Effector memory CD8-positive, alpha-beta T cell (primary cell): ENCODE data around the gene KLF7.
A peak's percentile ranks its signal among the peaks of the same experiment; 100 is the strongest.

Experiments used
- ATAC-seq: fragments of 150-1000 bp; cut with Tn5 transposase; replicated peaks from 2 replicates; pipeline ENCODE4 v1.10.0; 2021; ENCODE audit warnings: mild to moderate bottlenecking, moderate library complexity
- DNase-seq, 3 experiments: peaks; one replicate each; pipeline ENCODE4 v3.0.0; 2021
- H3K27ac Mint-ChIP-seq, 2 donors: one replicate each; pipeline ENCODE4 v1.8.0; 2022; ENCODE audit warnings: mild to moderate bottlenecking in 2 of 2, mixed read lengths in 2 of 2, moderate library complexity in 2 of 2
- H3K27me3 Mint-ChIP-seq, 2 donors: one replicate each; pipeline ENCODE4 v1.8.0; 2022; ENCODE audit warnings: mixed read lengths in 2 of 2
- H3K36me3 Mint-ChIP-seq: one replicate; pipeline ENCODE4 v1.8.0; 2022; ENCODE audit warnings: mild to moderate bottlenecking, moderate library complexity, mixed read lengths; ENCODE audit not compliant: insufficient read depth
- H3K4me1 Mint-ChIP-seq, 2 donors: one replicate each; pipeline ENCODE4 v1.8.0; 2022; ENCODE audit warnings: low read depth in 2 of 2, mixed read lengths in 2 of 2
- H3K4me3 Mint-ChIP-seq, 2 donors: one replicate each; pipeline ENCODE4 v1.8.0; 2022; ENCODE audit warnings: mild to moderate bottlenecking in 2 of 2, mixed read lengths in 2 of 2, moderate library complexity in 2 of 2
- H3K9me3 Mint-ChIP-seq, 2 donors: one replicate each; pipeline ENCODE4 v1.8.0; 2022; ENCODE audit warnings: mixed read lengths in 2 of 2

KLF7 gene

DNA sequence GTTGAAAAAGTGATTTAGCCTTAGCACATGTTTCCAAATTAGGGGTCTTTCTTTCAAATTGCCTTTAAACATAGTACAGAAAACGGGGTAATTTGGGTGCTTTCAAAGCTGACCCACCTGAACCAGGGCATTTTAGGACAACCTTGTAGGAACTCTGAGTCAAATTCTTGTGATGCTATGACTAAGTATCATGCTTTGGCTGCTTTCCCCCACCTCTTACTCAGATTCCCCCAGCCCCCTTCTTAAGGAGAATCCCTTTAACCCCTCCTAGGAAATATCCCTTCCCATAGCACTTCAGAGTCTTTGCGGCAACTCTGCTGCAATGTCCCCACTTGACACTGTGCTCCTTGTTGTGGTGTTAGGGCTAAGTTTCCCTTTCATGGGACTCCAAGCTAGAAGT lies 18.6 kb upstream of the KLF7 start:
- Mint-ChIP-seq H3K4me1 (peaks cover 0 to 4% of the 10 kb centered on the region in 2 donors), H3K9me3 (no peaks in the 10 kb centered on the region), H3K36me3 (no peaks in the 10 kb centered on the region), H3K27me3 (peaks cover 7 to 13% of the 10 kb centered on the region in 2 donors), H3K4me3 (no peak overlapping the region), H3K27ac (no peak overlapping the region)
- ATAC-seq (no peak), DNase-seq (no peak)

DNA sequence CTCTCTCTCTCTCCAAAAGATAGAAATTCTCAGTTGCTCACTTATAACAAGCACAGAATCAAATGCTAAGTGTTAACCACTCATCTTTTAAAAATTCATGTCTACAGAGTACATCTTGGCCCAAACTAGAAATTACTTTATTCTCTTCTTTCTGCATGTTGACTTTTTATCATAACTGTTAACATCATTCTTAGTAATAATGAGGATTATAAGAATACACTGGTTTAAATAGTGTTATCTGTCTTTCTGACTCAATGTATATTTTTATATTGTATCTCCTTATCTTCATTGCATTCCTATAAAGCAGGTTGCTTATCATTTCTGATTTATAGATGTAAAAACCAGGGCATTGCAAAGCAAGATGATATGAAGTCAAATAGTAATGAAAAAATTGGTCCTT lies 17.8 kb upstream of the KLF7 start:
- no peaks in the 10 kb centered on the region for H3K36me3 Mint-ChIP-seq
- no peak for ATAC-seq
- no peak overlapping the region for H3K4me3 Mint-ChIP-seq

DNA sequence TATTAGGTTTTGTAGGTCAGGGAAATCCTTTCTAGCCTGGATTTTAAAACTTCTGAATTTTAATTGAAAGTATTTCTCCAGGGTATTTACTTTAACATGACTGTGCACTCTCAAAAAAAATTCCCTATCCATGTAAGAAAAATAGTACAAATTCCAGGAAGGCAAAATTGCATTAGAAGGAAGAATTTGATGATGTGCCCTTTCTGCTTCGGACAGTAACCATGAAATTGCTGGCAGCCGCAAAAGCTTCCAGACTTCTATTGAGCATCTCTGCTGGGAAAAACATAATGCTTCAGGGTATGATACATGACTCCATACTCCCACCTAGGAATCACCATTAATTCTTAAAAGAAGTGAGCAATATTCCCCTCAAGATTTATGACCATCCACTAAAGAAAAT lies 17.2 kb upstream of the KLF7 start:
- H3K27me3 Mint-ChIP-seq: peaks cover 5 to 7% of the 10 kb centered on the region in 2 donors
- no peaks in the 10 kb centered on the region for H3K36me3 Mint-ChIP-seq
- no peak for DNase-seq
- no peak for ATAC-seq
- no peak overlapping the region for H3K27ac Mint-ChIP-seq
- H3K9me3 Mint-ChIP-seq: no peaks in the 10 kb centered on the region
- H3K4me3 Mint-ChIP-seq: no peak overlapping the region
- H3K4me1 Mint-ChIP-seq: peaks cover 0 to 4% of the 10 kb centered on the region in 2 donors

More for the DNA sequence above, 17.8 kb upstream of the KLF7 start:
- no peaks in the 10 kb centered on the region for H3K9me3 Mint-ChIP-seq
- H3K27ac Mint-ChIP-seq: no peak overlapping the region
- H3K4me1 Mint-ChIP-seq: peaks cover 0 to 4% of the 10 kb centered on the region in 2 donors
- no peak for DNase-seq
- peaks cover 5 to 7% of the 10 kb centered on the region in 2 donors for H3K27me3 Mint-ChIP-seq

- Mint-ChIP-seq H3K27ac (no peak overlapping the region), H3K27me3 (peaks cover 5 to 7% of the 10 kb centered on the region in 2 donors), H3K4me3 (no peak overlapping the region), H3K4me1 (peaks cover 0 to 4% of the 10 kb centered on the region in 2 donors), H3K9me3 (no peaks in the 10 kb centered on the region), H3K36me3 (no peaks in the 10 kb centered on the region)
- DNase-seq (no peak), ATAC-seq (no peak)
These were observed 16.0 kb upstream of the KLF7 start for GRCh38 chr2:207181526-207182274.

DNA sequence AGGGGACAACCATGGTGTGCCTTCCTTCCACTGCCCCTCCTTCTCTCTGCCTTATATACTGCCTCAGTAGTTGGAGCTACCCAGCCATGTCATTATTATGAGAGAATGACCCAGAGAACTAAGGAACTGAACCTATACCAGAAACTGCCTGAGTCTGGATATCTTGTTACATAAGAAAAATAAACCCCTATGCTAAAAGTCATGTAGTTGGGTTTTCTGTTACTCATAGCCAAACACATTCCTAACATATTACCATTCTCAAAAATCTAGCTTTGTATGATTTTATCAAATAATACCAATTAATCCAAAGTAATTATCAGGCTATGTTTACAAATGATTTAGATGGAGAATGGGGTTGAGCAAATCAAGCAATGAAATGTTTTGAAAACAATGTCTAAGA lies 15.0 kb upstream of the KLF7 start:
- Mint-ChIP-seq H3K36me3 (no peaks in the 10 kb centered on the region), H3K27me3 (peaks cover 5 to 7% of the 10 kb centered on the region in 2 donors), H3K4me1 (peaks cover 0 to 4% of the 10 kb centered on the region in 2 donors), H3K9me3 (no peaks in the 10 kb centered on the region), H3K27ac (no peak overlapping the region), H3K4me3 (no peak overlapping the region)
- DNase-seq (no peak), ATAC-seq (no peak)

GRCh38 chr2:207176247-207176646 lies 10.5 kb upstream of the KLF7 start:
- Mint-ChIP-seq H3K4me1 (peaks cover 0 to 4% of the 10 kb centered on the region in 2 donors), H3K27me3 (peaks cover 0 to 9% of the 10 kb centered on the region in 2 donors), H3K4me3 (no peak overlapping the region), H3K9me3 (peaks cover 0 to 3% of the 10 kb centered on the region in 2 donors), H3K27ac (no peak overlapping the region), H3K36me3 (no peaks in the 10 kb centered on the region)
- ATAC-seq: no peak
- no peak for DNase-seq

GRCh38 chr2:207173641-207174040 lies 7.9 kb upstream of the KLF7 start:
- Mint-ChIP-seq H3K27ac (no peak overlapping the region), H3K27me3 (peaks cover 7 to 9% of the 10 kb centered on the region in 2 donors), H3K4me1 (no peaks in the 10 kb centered on the region), H3K4me3 (no peak overlapping the region), H3K9me3 (peaks cover 0 to 3% of the 10 kb centered on the region in 2 donors), H3K36me3 (no peaks in the 10 kb centered on the region)
- ATAC-seq: no peak
- no peak for DNase-seq

- DNase-seq: no peak
- H3K36me3 Mint-ChIP-seq: peaks cover 10% of the 10 kb centered on the region
- H3K27me3 Mint-ChIP-seq: peaks cover 39 to 55% of the 10 kb centered on the region in 2 donors
- H3K4me3 Mint-ChIP-seq: peak overlapping the region; percentile 74 to 81
- ATAC-seq: no peak
- peaks cover 10 to 19% of the 10 kb centered on the region in 2 donors for H3K4me1 Mint-ChIP-seq
- H3K9me3 Mint-ChIP-seq: no peaks in the 10 kb centered on the region
- H3K27ac Mint-ChIP-seq: peak overlapping the region; percentile 87 to 94
These were observed 1.6 kb upstream of the KLF7 start for GRCh38 chr2:207167099-207167923.

DNA sequence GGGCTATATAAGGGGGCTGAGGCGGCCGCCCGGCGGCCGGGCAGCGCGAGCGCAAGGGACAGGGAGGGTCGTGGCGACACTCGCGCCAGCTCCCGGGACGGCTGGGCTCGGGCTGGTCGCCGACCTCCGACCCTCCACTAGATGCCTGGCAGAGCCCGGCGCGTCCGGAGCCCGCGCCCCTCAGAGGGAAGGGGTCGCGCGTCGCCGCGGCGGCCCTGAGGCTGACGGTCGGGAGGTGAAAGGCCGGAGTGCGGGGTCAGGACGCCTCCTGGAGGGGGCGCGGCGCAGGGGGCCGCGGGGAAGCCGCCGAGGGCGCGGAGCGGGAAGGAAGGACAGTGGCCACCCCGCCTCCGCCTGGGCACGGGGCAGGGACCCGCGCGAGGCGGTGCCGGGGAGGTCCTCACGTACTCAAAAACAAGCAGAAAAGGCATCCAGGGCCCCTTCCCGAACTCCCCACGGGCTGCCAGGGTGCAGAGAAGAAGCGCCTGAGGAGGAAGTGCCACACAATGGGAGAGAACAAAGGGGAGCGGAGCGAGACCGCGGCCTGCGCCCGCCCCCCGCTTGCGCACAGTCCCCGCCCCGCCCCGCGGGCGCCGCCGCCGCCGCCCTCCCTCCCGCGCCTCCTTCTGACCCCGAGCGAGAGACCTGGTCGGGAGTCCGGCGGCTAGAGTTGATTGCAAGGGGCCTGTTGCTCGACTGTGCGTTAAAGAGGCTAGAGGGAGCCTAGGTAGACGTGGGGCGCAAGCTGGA lies 776 bp upstream of the KLF7 start:
- peak; percentile 51 for ATAC-seq
- Mint-ChIP-seq H3K4me1 (peaks cover 10 to 19% of the 10 kb centered on the region in 2 donors), H3K9me3 (no peaks in the 10 kb centered on the region), H3K27me3 (peaks cover 43 to 63% of the 10 kb centered on the region in 2 donors), H3K27ac (peak overlapping the region; percentile 87 to 94), H3K4me3 (peak overlapping the region; percentile 74 to 81), H3K36me3 (peaks cover 10% of the 10 kb centered on the region)
- DNase-seq: peak in 2 of 3 experiments; percentile 17 to 19

DNA sequence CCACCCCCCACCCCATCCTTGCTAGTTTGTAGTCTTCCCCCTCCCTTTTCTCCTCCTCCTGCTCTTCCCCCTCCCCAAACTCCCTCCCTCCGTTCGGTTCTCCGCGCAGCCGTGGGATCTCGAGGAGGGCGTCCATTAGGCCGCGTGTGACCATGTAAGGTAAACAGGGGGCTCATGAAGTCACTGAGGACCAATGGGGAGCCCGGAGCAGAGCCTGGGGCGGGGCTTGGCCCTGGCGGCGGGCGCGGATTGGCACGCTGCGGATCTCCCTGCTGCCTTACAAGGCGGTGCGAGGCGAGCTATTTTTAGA lies 246 bp upstream of the KLF7 start:
- Mint-ChIP-seq H3K4me1 (peaks cover 10 to 19% of the 10 kb centered on the region in 2 donors), H3K9me3 (no peaks in the 10 kb centered on the region), H3K27ac (peak overlapping the region; percentile 87 to 94), H3K36me3 (peaks cover 10% of the 10 kb centered on the region), H3K27me3 (peaks cover 43 to 67% of the 10 kb centered on the region in 2 donors), H3K4me3 (peak overlapping the region; percentile 74 to 81)
- ATAC-seq (peak; percentile 92), DNase-seq (peak; percentile 63 to 81 (median 79))

- Mint-ChIP-seq H3K9me3 (no peaks in the 10 kb centered on the region), H3K4me3 (peak overlapping the region; percentile 74 to 81), H3K36me3 (peaks cover 10% of the 10 kb centered on the region), H3K4me1 (peaks cover 10 to 19% of the 10 kb centered on the region in 2 donors), H3K27ac (peak overlapping the region; percentile 87 to 94), H3K27me3 (peaks cover 36 to 67% of the 10 kb centered on the region in 2 donors)
- DNase-seq (no peak), ATAC-seq (no peak)
These were observed 1.5 kb downstream of the KLF7 start for GRCh38 chr2:207164006-207164831.

DNA sequence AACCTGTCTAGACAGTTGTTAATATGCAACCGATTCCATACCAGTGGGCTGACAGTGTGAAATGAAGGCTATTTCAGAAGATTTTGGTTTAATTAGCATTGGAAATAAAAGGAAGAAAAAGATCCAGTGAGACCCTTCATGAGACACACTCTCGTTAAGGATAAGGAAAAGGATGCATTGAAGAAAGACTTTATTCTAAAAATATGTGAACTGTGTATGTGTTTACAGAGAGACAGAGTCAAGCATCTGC lies 2.1 kb downstream of the KLF7 start:
- ATAC-seq: no peak
- DNase-seq: no peak
- H3K27me3 Mint-ChIP-seq: peaks cover 36 to 67% of the 10 kb centered on the region in 2 donors
- H3K4me3 Mint-ChIP-seq: peak overlapping the region; percentile 74 to 81
- peaks cover 10% of the 10 kb centered on the region for H3K36me3 Mint-ChIP-seq
- peaks cover 10 to 19% of the 10 kb centered on the region in 2 donors for H3K4me1 Mint-ChIP-seq
- H3K9me3 Mint-ChIP-seq: no peaks in the 10 kb centered on the region
- peak overlapping the region in 1 of 2 donors; percentile 94 for H3K27ac Mint-ChIP-seq
